GM20000 (cell line): ENCODE measurements around the gene PTPRS.

ENCODE experiments used
- DNase-seq: peaks from one replicate; pipeline ENCODE4 v3.0.0; 2012; ENCODE audit warnings: low spot score
- TF ChIP-seq, protein P1 (sequence below): IDR thresholded peaks from 2 replicates; pipeline ENCODE4 v1.5.1; 2012; ENCODE audit warnings: mild to moderate bottlenecking, control low read depth; ENCODE audit errors: extremely low read depth, missing control alignments

The PTPRS gene

DNA sequence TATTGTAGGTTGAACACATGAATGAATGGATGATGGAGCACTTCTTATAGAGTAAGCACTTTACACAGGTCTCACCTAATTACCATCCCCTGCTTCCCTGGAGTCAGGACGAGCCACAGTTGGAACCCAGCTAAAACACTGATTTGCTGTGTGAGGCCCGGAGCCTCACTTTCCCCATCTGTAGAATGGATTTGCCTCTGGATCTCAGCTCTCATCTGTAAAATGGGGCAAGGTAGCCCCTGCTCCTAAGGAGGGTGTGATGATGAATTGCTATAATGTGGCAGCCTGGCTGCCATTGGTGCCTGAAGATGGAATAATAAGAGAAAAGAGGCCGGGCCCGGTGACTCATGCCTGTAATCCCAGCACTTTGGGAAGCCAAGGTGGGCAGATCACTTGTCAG lies 1.4 kb upstream of the PTPRS start:
- TF ChIP-seq, protein P1, sequence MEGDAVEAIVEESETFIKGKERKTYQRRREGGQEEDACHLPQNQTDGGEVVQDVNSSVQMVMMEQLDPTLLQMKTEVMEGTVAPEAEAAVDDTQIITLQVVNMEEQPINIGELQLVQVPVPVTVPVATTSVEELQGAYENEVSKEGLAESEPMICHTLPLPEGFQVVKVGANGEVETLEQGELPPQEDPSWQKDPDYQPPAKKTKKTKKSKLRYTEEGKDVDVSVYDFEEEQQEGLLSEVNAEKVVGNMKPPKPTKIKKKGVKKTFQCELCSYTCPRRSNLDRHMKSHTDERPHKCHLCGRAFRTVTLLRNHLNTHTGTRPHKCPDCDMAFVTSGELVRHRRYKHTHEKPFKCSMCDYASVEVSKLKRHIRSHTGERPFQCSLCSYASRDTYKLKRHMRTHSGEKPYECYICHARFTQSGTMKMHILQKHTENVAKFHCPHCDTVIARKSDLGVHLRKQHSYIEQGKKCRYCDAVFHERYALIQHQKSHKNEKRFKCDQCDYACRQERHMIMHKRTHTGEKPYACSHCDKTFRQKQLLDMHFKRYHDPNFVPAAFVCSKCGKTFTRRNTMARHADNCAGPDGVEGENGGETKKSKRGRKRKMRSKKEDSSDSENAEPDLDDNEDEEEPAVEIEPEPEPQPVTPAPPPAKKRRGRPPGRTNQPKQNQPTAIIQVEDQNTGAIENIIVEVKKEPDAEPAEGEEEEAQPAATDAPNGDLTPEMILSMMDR = no peak
- DNase-seq = no peak

DNA sequence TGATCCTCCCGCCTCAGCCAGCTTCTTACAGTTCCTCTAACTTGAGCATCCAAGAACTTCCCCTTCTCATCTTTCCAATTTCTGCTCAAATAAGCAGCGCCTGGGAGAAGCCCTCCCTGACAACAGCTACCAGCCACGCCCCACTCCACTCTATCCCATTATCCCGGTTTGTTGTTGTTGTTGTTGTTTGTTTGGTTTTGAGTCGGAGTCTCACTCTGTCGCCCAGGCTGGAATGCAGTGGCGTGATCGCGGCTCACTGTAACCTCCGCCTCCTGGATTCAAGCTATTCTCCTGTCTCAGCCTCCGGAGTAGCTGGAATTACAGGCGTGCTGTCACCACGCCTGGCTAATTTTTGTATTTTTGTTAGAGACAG lies 822 bp upstream of the PTPRS start:
- TF ChIP-seq, protein P1 = no peak
- DNase-seq = no peak

DNA sequence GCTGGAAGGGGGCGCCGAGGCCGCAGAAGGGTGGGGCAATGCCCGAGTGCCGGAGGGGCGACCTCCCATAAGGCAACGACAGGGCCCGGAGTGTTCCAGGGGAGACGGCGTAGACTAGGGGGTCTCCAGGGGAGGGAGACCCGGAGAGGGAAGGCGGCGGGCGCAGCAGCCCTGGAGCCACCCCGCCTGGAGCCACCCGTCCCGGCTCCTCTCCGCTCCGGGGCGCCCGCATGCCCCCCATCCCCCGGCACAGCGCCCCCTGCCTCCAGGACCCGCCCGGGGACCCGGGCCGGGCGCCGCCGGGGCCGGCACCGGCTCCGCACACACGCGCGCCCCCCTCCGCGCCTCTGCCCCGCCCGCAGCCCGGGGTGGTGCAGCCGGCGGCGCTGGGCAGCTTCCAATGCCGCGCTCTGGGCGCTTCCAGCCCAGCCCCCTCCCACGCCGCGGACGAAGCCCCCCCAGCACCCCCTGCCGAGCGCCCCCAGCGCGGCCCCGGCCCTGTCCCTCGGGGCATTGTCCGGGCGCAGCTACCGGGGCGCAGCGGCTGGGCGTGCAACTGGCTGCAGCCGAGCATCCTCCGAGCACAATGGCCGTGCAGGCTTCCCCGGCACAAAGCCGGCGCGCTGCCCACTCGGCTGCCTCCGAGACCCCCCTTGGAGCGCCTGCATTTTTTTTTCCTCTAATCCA lies 519 bp downstream of the PTPRS start:
- peak; percentile 62 for DNase-seq

DNA sequence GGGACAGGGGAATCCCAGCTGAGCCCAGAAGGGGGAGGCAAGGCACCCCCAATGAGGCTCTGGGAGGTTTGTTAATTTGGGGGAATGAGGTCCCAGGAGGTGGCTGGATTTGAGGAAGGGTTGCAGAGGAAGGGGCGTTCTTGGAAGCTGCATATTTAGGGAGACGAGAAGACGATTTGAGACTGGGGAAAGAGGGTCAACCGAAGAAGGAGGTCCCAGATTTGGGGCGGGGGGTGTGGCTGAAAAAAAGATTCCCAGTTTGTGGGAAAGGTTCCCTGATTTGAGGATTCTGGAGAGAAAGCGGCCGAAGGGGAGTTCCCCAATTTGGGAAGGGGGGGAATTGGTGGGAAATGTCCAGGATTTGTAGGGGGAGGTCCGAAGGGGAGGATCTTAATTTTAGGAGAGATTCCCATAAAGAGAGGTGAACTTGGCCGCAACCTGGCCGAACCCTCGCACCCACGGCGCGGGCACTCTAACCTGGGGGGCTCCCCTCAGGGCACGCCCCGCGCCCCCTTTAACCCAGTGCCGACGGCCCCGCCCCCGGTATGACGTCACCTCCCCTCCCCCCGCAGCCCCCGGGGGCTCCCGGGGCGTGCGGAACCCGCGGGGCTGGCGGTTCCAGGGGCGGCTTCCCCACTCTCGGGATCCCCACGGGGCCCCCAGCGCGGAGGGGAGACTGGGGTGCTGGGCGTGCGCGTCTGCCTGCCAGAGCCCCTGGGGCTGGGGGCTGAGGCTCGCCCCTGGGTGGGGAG lies 1.2 kb downstream of the PTPRS start:
- TF ChIP-seq, protein P1 = no peak
- peak; percentile 61 for DNase-seq

More for the DNA sequence above, 519 bp downstream of the PTPRS start:
- TF ChIP-seq, protein P1 = no peak

DNA sequence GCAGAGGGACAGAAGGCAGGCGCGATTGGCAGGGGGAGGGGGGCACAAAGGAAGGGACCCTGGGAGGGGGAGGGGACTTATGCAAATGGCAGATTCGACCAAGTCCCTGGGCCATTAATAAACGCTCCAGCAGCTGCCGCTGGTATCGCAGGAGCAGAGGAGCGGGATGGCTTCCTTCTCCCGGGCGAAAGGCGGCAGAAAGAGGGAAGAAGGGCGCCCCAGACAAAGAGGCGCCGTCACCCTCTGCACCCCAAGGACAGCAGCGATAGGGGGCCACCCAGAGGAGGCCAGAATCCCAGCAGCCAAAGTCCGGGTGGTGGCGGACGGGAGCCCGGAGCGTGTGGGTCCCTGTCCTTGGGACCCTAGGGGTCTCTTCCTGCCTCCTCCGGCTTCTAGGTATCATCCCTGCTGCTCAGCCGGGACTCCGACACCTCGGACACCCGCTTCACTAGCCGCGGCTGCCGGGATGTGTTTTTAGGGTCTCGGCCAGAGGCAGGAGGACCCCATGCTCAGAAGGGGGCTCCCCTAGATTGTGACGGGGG lies 1.9 kb downstream of the PTPRS start:
- DNase-seq = peak; percentile 73
- TF ChIP-seq, protein P1 = no peak

DNA sequence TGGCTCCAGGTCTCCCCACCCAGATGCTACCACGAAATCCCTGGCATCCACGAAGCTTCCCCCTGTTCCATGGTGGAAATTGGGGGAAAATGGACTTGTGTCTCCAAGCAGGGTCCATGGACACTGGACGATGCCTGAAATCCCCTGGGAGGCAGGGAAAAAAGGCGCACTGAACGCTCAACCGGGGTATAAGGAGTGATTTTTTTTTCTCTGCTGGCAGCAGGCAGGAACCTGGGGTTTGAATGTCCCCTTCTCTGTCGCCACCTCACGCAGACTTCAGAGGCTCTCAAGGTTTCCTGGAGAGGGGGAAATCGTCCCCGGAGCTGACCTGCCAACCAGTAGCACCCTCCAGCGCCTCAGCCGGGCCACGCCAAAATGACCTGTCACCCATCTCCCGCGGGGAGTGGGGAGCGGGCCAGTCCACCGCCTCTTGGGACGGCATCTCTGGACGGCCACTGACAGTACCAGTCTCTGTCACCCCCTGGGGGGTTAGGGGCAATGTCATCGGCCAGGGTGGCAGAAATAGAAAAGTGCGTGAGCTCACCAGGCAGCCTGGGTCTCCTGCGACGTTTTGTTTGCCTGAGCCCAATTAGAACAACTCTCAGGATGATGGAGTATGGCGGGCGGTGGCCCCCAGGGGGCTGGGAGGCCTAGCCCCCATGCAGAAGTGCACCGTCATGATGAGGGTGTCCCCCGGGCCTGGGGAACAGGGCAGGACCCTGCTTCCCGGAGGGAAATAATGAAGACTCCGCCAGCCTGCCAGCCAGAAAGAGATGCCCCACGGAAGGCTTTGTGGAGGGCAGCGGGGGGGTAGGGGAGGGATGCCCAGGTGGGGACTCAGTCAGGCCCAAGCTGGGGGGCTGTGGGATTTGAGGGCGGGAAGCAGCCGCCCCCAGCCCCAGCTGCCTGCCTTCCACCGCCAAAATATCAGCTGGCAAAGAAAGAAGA lies 2.6 kb downstream of the PTPRS start:
- TF ChIP-seq, protein P1 = no peak
- DNase-seq = no peak

DNA sequence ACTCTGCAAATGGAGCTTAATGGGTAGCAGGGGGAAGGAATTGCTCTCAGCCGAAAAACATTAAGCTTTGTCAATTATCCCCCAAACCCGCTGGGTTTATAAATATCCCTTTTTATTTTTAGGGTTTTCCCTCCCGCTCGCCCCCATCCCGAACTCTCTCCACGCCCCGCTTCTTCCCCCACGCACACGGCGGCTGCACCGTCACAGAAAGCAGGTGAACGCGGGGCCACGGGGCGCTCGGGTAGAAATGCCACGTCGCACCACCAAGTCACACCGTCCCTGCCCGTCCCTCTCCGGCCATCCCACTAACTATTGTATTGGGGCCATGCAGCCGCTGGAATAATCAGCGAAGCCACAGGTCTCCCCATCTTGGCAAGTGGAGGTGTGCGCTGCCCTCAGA lies 3.5 kb downstream of the PTPRS start:
- TF ChIP-seq, protein P1 = no peak
- DNase-seq = no peak
